ENCODE measurements around the gene ADGRG1. TPM values are rescaled to one million over a fixed set of nuclear protein-coding genes. Genes with fewer than 3 reads are reported as not detected.

The ADGRG1 gene
- total RNA-seq, 2 donors from 2014 or later: 53.7 to 61.6 TPM

DNA sequence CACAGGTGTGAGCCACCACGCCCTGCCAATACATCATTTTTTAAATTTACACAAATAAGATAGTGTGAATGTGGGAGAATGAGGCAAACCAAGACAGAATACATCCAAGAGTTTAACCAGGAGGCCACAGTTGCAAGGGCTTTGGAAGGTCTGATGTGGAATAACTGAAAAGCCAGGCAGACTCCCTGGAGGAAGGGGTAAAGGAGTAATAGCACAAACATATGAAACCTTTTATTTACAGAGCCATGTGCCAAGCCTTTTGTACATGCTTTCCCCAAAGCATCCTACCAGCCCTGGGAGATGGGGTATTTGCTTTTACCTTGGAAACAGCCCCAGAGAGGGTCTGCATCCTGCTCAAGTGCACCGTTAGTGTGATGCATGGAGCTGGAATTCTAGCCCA is 44.4 kb downstream of the ADGRG1 start:
- intact Hi-C loops (cut with DNase I): no loop called here
- Histone ChIP-seq H3K4me3 (no peak overlapping the region), H3K27me3 (no peaks in the 10 kb centered on the region), H3K4me1 (peaks cover 9% of the 10 kb centered on the region), H3K27ac (no peak overlapping the region), H3K36me3 (replicated peaks in 1 of 2; ENCODE audit: insufficient read depth in 1 of 2, low read depth in 2 of 2) (no peaks in the 10 kb centered on the region), H3K9me3 (no peaks in the 10 kb centered on the region)
- TF ChIP-seq POLR2A (IDR thresholded peaks at IDR 0.05): no peak
- TF ChIP-seq, protein P1, sequence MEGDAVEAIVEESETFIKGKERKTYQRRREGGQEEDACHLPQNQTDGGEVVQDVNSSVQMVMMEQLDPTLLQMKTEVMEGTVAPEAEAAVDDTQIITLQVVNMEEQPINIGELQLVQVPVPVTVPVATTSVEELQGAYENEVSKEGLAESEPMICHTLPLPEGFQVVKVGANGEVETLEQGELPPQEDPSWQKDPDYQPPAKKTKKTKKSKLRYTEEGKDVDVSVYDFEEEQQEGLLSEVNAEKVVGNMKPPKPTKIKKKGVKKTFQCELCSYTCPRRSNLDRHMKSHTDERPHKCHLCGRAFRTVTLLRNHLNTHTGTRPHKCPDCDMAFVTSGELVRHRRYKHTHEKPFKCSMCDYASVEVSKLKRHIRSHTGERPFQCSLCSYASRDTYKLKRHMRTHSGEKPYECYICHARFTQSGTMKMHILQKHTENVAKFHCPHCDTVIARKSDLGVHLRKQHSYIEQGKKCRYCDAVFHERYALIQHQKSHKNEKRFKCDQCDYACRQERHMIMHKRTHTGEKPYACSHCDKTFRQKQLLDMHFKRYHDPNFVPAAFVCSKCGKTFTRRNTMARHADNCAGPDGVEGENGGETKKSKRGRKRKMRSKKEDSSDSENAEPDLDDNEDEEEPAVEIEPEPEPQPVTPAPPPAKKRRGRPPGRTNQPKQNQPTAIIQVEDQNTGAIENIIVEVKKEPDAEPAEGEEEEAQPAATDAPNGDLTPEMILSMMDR (IDR thresholded peaks at IDR 0.05): no peak
- 88 to 90% methylated on average over 2 of the region's 2 CpGs for WGBS, 2 donors
- ATAC-seq: no peak
- no peak for DNase-seq

DNA sequence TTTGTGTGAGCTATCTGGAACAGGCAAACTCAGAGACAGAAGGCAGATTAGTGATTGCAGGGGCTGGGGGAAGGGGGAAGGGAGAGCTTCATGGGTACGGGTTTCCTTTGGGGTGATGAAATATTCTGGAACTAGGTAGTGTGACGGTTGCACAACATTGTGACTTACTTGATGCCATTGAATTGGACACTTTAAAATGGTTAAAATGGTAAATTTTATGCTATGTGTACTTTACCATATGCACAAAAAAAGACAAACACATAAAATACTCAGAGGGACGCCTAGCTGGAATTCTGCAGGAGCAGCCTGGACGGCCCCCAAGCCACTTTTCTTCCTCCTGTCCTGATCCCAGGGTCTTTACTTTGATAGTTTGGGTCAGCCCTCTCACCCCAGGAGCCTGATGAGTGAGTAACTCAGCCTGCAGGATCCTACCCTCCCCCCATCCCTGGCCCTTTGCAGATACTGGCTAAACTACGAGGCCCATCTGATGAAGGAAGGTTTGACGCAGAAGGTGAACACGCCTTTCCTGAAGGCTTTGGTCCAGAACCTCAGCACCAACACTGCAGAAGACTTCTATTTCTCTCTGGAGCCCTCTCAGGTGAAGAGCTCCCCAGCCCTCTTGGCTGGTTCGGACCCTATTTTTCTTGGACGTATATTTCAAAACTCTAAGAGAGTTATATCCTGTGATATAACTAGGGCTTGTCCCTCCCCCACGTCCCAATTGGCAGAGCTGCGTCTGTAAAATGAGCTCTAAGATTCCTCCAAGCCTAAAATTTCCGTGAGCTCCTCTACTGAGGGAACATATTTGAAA is 47.5 kb downstream of the ADGRG1 start:
- TF ChIP-seq POLR2A (IDR thresholded peaks at IDR 0.05): no peak
- TF ChIP-seq, protein P1 (IDR thresholded peaks at IDR 0.05): no peak
- Histone ChIP-seq H3K4me1 (peaks cover 15% of the 10 kb centered on the region), H3K4me3 (no peak overlapping the region), H3K27me3 (no peaks in the 10 kb centered on the region), H3K27ac (no peak overlapping the region), H3K9me3 (no peaks in the 10 kb centered on the region), H3K36me3 (replicated peaks in 1 of 2; ENCODE audit: insufficient read depth in 1 of 2, low read depth in 2 of 2) (no peaks in the 10 kb centered on the region)
- intact Hi-C loops (cut with DNase I): no loop called here
- peak in 1 of 4 donors; percentile 5 for DNase-seq
- no peak for ATAC-seq
- 75 to 83% methylated on average over 12 of the region's 12 CpGs for WGBS, 2 donors

DNA sequence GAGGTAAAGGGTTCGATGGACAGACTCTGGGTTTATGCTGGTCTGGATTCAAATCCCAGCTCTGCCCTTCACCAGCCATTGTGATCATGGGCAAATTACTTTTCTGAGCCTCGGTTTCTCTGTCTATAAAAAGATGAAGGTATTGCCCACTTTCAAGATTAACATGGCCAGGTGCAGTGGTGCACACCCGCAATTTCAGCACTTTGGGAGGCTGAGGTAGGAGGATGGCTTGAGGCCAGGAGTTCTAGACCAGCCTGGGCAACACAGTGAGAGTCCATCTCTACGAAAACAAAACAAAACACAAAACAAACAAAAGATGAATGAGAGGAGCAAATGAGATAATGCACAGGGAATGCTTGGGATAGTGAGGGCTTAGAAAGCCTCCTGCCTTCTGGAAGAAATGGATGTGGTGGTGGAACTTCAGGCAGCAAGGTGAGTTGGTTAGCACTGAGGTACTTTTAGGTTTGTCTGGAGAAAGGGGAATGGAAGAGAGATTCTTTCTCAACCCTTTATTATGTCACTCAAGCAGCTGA is 48.2 kb downstream of the ADGRG1 start:
- TF ChIP-seq, protein P1 (IDR thresholded peaks at IDR 0.05): no peak
- TF ChIP-seq POLR2A (IDR thresholded peaks at IDR 0.05): no peak
- H3K36me3 ChIP-seq (replicated peaks in 1 of 2; ENCODE audit: insufficient read depth in 1 of 2, low read depth in 2 of 2): no peaks in the 10 kb centered on the region
- no peak overlapping the region for H3K27ac ChIP-seq
- DNase-seq: peak in 1 of 4 donors; percentile 5
- no peak for ATAC-seq
- no peak overlapping the region for H3K4me3 ChIP-seq
- intact Hi-C loops (cut with DNase I): no loop called here
- WGBS, 2 donors: 77 to 78% methylated on average over 4 of the region's 4 CpGs
- no peaks in the 10 kb centered on the region for H3K27me3 ChIP-seq
- H3K9me3 ChIP-seq: no peaks in the 10 kb centered on the region
- peaks cover 15% of the 10 kb centered on the region for H3K4me1 ChIP-seq

DNA sequence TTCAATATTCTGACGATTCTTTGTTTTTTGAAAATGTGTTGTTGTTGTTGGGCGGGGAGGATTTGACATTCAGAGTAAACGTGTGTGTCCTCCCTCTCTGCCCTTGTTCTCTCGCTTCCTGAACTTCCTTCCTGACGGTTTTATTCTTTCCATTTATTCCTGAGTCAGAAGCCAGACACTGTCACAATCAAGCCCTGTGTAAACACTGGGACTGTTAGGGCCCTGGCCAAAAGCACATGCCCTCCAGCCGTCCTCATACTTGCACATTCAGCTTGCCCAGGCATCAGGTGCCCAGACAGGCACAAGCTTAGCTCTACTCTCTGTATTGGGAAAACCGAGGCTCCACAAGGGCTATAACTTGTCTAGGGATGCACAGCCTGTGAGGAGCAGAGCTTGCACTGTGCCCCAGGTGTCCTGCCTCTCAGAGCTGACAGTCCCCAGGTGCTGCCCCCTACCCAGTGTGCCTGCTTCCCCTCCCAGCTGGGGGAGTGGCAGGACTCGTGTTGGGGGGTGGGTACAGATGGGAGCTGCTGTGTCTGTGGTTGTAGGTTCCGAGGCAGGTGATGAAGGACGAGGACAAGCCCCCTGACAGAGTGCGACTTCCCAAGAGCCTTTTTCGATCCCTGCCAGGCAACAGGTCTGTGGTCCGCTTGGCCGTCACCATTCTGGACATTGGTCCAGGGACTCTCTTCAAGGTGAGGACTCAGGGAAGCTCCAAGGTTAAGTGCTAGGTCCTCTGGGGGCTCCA is 49.4 kb downstream of the ADGRG1 start:
- Histone ChIP-seq H3K36me3 (replicated peaks in 1 of 2; ENCODE audit: insufficient read depth in 1 of 2, low read depth in 2 of 2) (no peaks in the 10 kb centered on the region), H3K4me1 (peaks cover 20% of the 10 kb centered on the region), H3K27me3 (no peaks in the 10 kb centered on the region), H3K27ac (peak overlapping the region in 3 of 4 donors; percentile 31 to 55 (median 43)), H3K9me3 (no peaks in the 10 kb centered on the region), H3K4me3 (no peak overlapping the region)
- TF ChIP-seq, protein P1 (IDR thresholded peaks at IDR 0.05): peak in 1 of 7 experiments; percentile 13
- TF ChIP-seq POLR2A (IDR thresholded peaks at IDR 0.05): no peak
- DNase-seq (peak; percentile 76 to 89 (median 86)), ATAC-seq (peak; percentile 96)
- 14 to 42% methylated on average over 9 to 14 of the region's 14 CpGs for WGBS, 2 donors
- intact Hi-C loops (cut with DNase I): no loop called here
